Heart left ventricle (tissue), 13 donors: ENCODE measurements around the gene TBRG4.

Experiments
- CTCF ChIP-seq, 12 donors: fragments of 200-600 bp; sonication (generic) in 4 of 12; IDR thresholded peaks; one replicate each; pipeline versions ENCODE4 v1.5.0 to v1.8.0; 2018 to 2022; ENCODE audit warnings: antibody characterized with exemption in 12 of 12, mild to moderate bottlenecking in 5 of 12
- POLR2A ChIP-seq, 2 donors: fragments of 450-650 bp; IDR thresholded peaks; one replicate each; pipeline ENCODE4 v1.6.1; 2017; ENCODE audit warnings: antibody characterized with exemption in 2 of 2, mild to moderate bottlenecking in 2 of 2, moderate library complexity in 2 of 2
- donor health status: ischemic (EF 13 %, LVEDD 7.1; RV severe dilation, severe dysfunction).
- donor health status: DM: no; HTN: yes; CAD: no.
- donor health status: DM: no; HTN: no; CAD: no.
- donor health status: ischemic (EF 25% LVEDD 6.9; RV normal size, moderate dysfunction).
- donor health status: ischemic (EF 25% LVEDD 5.7; RV mildly dilated, moderate dysfunction).
- donor health status: ischemic (EF 35%, LVEDD 5.7; RV mildly dilated, moderate dysfunction).
- donor health status: nonischemic (EF 11% LVEDD 7.7; RV severe dilation, severe dysfunction).
- donor health status: DM: yes; HTN: yes; CAD: no.
- donor health status: PGD.
- donor health status: ischemic (EF 29% LVEDD 5.4; RV normal size, mild dysfunction).
- donor health status: nonischemic (EF 23%, LVEDD 6.1; RV moderate dilation, normal function).

- TF ChIP-seq CTCF (IDR thresholded peaks at IDR 0.05): no peak
- TF ChIP-seq POLR2A (IDR thresholded peaks at IDR 0.05): no peak
Observed at GRCh38 chr7:45158471-45158870, 47.0 kb upstream of the TBRG4 start.
